NCI-H69 (cell line): ENCODE results near the gene LRRC25.
"Not testable (repeated sequence)": the region's sequence is repeated elsewhere in the genome, so short reads cannot be mapped to it uniquely, and the experiment has no call there.

Experiments
- DNase-seq: peaks from one replicate; lab custom pipeline; 2025; lab: John Stamatoyannopoulos, UW

LRRC25 gene

DNA sequence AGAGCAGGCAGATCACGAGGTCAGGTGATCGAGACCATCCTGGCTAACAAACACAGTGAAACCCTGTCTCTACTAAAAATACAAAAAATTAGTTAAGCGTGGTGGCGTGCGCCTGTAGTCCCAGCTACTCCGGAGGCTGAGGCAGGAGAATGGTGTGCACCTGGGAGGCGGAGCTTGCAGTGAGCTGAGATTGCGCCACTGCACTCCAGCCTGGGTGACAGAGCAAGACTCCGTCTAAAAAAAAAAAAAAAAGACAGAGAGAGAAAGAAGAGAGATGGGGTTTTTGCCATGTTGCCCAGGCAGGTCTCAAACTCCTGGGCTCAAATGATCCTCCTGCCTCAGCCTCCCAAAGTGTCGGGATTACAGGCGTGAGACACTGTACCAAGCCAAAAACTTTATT, 8.3 kb upstream of the LRRC25 start:
- not testable (repeated sequence) for DNase-seq

GRCh38 chr19:18402455-18403248, 5.2 kb upstream of the LRRC25 start:
- not testable (repeated sequence) for DNase-seq

- DNase-seq, result peak; percentile 62
Observed at GRCh38 chr19:18401580-18402112, 4.2 kb upstream of the LRRC25 start.

DNA sequence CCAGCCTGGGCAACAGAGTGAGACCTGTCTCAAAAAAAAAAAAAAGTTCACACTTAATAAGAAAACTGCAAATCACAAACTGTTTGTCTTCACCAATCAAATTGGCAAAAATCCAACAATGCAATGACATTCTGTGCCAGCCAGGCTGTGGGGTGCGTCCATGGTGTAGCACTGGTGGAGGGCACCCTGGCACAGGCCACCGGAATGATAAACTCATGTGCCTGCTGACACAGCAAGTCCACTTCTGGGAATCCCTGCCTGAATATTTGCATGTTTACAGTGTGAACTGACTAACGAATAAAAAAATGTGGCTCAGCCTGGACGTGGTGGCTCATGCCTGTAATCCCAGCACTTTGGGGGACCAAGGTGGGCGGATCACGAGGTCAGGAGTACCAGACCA, 1.6 kb upstream of the LRRC25 start:
- no peak for DNase-seq

DNA sequence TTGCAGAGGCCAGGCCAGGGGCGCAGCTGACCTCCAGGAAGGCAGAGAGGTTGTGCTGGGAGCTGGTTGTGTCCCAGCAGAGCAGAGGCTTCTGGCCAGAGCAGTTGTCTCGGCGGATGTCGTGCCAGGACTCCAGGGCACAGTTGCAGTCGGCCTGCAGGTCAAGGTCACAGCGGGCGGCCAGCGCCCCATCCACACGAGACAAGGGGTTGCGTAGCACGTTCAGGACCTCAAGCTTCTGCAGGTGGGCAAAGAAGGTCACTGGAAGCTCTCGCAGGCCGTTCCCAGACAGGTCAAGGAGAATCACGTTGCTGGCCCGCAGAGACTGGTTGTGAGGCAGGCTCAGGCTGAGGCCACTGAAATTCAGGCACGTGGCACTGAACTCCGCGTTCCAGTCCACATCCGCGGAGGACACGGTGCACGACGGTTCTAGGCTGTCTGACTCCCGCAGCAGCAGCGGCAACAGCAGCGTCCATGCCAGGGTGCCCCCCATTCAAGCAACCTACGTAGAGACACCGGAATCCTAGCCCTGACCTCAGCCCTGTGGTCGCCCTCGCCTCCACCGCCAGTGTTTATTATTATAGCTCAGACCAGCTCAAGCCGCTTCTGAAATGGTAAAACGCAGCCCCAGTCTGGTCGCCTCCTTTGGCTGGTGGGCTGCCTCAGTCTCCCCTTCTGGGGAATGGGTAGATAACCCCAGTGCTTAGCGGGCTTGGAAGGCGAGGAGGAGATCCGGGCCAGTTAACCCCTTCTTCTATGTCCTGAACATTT, 766 bp downstream of the LRRC25 start:
- DNase-seq, result no peak

- DNase-seq, result no peak
Observed at GRCh38 chr19:18393836-18394235, 3.6 kb downstream of the LRRC25 start.

DNA sequence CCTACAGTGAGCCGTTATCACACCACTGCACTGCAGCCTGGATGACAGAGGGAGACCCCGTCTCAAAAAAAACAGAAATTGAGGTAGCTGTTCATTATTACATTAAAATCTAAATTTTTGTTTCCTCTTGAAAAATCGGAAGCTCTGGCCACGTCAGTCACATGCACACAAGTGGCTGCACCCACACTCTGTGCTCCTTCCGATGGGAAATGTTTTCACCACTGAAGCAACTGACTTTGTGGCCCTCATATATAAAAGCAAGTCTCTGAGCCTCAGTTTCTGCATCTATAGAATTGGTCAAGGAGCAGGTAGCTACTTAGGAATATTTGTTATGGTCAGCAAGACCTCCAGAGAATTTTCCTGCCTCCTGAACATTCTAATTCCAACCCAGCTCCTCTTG, 4.5 kb downstream of the LRRC25 start:
- DNase-seq, result no peak

DNA sequence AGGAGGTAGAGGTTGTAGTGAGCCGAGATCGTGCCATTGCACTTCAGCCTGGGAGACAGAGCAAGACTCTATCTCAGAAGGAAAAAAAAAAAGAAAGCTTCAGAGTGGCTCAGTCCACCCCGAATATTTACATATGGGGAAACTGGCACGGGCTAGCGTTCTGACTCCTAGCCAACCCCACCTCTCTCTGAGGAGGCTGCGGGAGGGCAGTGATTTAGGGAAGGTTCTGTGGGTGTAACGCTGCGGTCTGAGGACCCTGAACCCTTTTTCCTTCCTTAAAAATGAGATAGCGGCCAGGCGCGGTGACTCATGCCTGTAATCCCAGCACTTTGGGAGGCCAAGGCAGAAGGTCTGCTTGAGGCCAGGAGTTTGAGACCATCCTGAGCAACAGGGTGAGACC, 5.0 kb downstream of the LRRC25 start:
- DNase-seq, result no peak

DNA sequence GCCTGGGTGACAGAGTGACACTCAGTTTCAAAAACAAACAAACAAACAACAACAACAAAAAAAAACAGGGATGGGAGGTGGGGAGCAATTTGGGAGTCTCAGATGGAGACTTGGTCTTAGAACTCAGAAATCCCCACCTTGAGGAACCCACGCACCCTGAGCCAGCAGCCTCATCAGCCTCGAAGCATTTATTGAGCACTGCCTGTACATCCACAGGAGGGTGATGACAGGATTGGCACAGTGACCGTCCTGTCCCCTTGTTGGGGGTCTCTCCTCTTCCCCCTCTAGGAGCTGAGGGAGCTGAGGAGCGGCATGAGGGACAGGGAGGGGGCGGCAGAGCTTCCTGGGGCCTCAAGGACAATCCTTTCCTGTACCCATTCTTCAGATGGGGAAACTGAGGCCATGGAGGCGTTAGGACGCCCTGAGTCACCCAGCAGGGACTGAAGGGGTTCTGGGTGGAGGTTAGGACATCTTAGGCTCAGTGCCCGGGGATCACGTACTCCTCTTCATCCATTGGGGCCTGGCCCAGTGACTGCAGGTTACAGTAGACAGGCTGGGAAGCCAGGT, 5.8 kb downstream of the LRRC25 start:
- no peak for DNase-seq

DNA sequence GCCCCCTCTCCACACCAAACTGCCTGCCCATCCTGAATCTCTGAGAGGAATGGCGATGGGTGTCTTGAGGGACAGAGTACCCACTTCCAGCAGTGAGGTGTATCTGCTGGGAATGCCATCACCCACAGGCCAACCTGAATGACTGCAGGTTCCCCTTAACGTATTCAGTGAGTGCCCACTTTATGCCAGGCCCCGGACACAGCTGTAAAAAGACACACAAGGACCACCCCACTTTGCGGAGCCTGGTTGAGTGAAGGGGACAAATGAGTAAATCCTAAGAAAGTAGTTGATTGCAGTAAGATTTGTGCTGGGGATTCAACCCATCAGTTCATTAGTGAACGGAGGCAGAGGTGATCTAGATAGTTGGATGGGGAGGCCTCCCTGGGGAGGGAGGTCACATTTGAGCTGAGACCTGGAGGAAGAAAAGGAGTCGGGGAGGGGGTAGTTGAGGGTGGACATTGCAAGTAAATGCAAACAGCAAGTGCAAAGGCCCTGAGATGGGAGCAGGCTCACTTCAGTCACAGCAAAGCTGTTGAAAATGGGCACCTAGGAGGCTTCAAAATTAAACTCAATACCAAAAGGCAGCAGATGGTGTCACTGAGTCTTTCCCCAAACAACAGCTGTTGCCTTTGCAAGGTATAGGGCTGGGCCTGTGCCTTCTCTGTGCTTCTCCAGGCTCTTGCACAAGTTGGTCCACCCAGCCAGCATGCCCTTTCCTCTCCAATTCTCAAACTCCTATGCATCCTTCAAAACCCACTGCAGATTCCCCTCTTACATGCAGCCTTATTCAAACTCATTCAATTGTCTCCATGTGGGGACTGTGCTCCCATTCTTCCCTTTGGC, 7.1 kb downstream of the LRRC25 start:
- DNase-seq, result peak; percentile 67

DNA sequence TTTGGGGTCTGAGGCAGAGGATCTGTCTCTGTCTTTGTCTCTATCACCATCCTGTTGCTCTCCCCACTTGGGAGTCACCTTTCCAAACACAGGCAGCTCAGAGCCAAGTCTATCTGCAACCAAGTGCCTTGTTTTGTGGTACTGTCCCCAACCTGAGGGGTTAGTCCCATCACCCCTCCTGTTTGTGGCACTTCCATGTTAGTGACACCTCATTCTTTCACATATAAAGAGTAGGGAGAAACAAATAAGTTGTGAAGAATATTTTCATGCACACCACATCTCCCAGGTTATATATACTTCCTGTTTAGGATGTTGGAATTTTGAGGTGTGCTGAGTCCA, 7.7 kb downstream of the LRRC25 start:
- no peak for DNase-seq

DNA sequence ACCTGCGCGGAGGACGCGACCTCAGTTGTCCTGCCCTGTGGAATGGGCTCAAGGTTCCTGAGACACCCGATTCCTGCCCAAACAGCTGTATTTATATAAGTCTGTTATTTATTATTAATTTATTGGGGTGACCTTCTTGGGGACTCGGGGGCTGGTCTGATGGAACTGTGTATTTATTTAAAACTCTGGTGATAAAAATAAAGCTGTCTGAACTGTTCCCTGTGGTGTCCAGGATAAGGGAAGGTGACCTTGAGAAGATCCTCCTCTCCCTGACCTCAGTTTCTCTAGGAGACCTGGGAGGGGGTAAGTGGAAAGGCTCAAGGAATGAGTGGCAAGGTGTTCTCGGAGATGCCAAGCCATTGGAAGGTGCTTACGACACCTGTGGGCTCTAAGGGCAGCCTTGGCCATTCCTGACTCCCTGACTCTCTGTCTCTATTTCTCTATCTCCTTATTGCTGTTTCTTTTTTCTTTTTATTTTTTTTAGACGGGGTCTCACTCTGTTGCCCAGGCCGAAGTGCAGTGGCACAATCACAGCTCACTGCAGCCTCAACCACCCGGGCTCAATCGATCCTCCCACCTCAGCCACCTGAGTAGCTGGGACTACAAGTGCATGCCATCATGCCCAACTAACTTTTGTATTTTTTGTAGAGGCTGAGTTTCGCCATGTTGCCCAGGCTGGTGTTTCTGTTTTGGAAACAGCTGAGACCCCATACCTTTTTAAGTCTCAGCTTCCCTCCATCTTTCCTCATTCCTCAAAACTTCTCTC, 8.3 kb downstream of the LRRC25 start:
- no peak for DNase-seq

GRCh38 chr19:18388100-18388959, 9.1 kb downstream of the LRRC25 start:
- DNase-seq, result peak; percentile 88

DNA sequence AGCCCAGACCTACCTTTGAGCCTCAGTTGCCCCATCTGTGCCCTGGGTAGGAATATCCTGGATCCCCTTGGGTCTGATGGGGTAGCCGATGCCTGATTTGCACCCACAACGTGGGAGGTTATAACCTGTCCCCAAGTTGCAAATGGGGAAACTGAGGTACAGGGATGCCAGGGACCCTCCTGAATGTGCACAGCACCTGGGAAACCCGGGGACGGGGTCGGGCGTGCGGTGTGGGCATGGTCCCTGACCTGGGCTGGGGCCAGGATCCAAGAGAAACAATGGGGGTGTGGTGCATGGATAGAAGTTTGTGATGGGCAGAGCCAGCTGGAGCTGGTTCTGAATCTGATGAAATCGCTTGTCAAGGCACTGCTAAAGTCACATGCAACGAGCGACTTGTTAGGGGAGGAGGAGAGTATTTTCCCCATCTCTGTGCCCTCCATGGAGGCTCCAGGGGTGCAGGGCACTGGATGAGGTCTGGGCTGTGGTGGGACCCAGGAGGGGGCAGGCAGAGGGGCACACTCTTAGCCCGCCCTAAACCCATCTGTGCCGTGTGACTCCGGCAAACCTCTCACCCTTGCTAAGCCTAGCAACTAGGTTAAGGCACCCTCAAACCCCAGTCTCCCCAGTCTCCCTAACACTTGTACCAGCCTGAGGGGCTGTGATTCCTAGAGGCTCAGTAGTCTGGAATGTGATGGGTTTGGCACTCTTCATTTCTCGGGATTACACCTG, 10.7 kb downstream of the LRRC25 start:
- peak; percentile 46 for DNase-seq

- peak; percentile 87 for DNase-seq
Observed at GRCh38 chr19:18385675-18386542, 11.5 kb downstream of the LRRC25 start, which contains the start of gene GDF15. Gene GDF15, plus strand, starts transcription at chr19:18386158. Its CDS starts 32 bp downstream, at chr19:18386190.

DNA sequence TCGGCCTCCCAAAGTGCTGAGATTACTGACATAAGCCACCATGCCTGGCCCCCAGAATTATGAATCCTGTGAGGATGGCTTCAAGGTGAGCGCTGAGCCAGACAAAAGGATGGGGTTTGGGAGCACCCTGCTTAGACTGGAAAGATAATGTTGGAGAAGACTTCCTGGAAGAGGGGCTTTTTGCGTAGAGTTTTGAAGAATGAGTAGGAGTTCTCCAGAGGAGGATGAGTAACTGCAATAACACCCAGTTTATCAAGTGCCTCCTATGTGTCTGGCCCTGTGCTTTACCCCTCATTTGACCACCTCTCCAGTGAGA, 12.1 kb downstream of the LRRC25 start:
- no peak for DNase-seq

- DNase-seq, result no peak
Observed at GRCh38 chr19:18384775-18385174, 12.6 kb downstream of the LRRC25 start.

GRCh38 chr19:18383622-18384021, 13.8 kb downstream of the LRRC25 start:
- DNase-seq, result not testable (repeated sequence)

GRCh38 chr19:18380843-18381242, 16.6 kb downstream of the LRRC25 start:
- DNase-seq, result no peak
